Measurements from ENCODE around the gene LYL1.
"Not testable (repeated sequence)": the region's sequence is repeated elsewhere in the genome, so short reads cannot be mapped to it uniquely, and the experiment has no call there.

The LYL1 gene

GRCh38 chr19:13102666-13103580 is at the start of gene LYL1:
TSS of gene LYL1 (minus strand) at chr19:13102858. CDS start at chr19:13101171, 1,687 bp downstream.
- DNase-seq (ENCODE audit: low read depth, low spot score), result no peak
- peaks cover 9% of the 10 kb centered on the region for H3K4me1 ChIP-seq (ENCODE audit: insufficient read depth, insufficient read length)
- TF ChIP-seq ZNF274 (IDR thresholded peaks at IDR 0.05; ENCODE audit: low read depth, low read length), result no peak
- no peak for TF ChIP-seq YY1 (IDR thresholded peaks at IDR 0.05; ENCODE audit: insufficient read depth, insufficient read length)
- no peak for TF ChIP-seq SUZ12 (IDR thresholded peaks at IDR 0.05; ENCODE audit: extremely low read depth, insufficient read depth, insufficient read length)
- H3K4me3 ChIP-seq (ENCODE audit: insufficient read length, low read depth), result no peak within 1 kb of the TSS
- H3K9ac ChIP-seq (ENCODE audit: insufficient read length, low read depth), result no peak within 1 kb of the TSS
- no peaks in the 10 kb centered on the region for H3K9me3 ChIP-seq (ENCODE audit: insufficient read depth, low read length)
- peaks cover 10% of the 10 kb centered on the region for H3K27me3 ChIP-seq (ENCODE audit: insufficient read depth, insufficient read length)
- peaks cover 32% of the 10 kb centered on the region for H3K36me3 ChIP-seq (ENCODE audit: insufficient read depth, insufficient read length, low read length)

- Histone ChIP-seq H3K9ac (ENCODE audit: insufficient read length, low read depth) (peak overlapping the region; percentile 100), H3K27me3 (ENCODE audit: insufficient read depth, insufficient read length) (no peaks in the 10 kb centered on the region), H3K9me3 (ENCODE audit: insufficient read depth, low read length) (no peaks in the 10 kb centered on the region), H3K4me3 (ENCODE audit: insufficient read length, low read depth) (peak overlapping the region; percentile 98), H3K4me1 (ENCODE audit: insufficient read depth, insufficient read length) (peaks cover 3% of the 10 kb centered on the region), H3K36me3 (ENCODE audit: insufficient read depth, insufficient read length, low read length) (peaks cover 16% of the 10 kb centered on the region)
- TF ChIP-seq SUZ12 (IDR thresholded peaks at IDR 0.05; ENCODE audit: extremely low read depth, insufficient read depth, insufficient read length), result no peak
- TF ChIP-seq ZNF274 (IDR thresholded peaks at IDR 0.05; ENCODE audit: low read depth, low read length), result no peak
- no peak for TF ChIP-seq YY1 (IDR thresholded peaks at IDR 0.05; ENCODE audit: insufficient read depth, insufficient read length)
- DNase-seq (ENCODE audit: low read depth, low spot score), result peak; percentile 96
These were observed 49.1 kb upstream of the LYL1 start for GRCh38 chr19:13151605-13152355.

- Histone ChIP-seq H3K9ac (ENCODE audit: insufficient read length, low read depth) (peak overlapping the region; percentile 98), H3K27me3 (ENCODE audit: insufficient read depth, insufficient read length) (no peaks in the 10 kb centered on the region), H3K4me3 (ENCODE audit: insufficient read length, low read depth) (peak overlapping the region; percentile 83), H3K36me3 (ENCODE audit: insufficient read depth, insufficient read length, low read length) (peaks cover 16% of the 10 kb centered on the region), H3K4me1 (ENCODE audit: insufficient read depth, insufficient read length) (peaks cover 3% of the 10 kb centered on the region), H3K9me3 (ENCODE audit: insufficient read depth, low read length) (no peaks in the 10 kb centered on the region)
- no peak for DNase-seq (ENCODE audit: low read depth, low spot score)
- TF ChIP-seq SUZ12 (IDR thresholded peaks at IDR 0.05; ENCODE audit: extremely low read depth, insufficient read depth, insufficient read length) (no peak), ZNF274 (IDR thresholded peaks at IDR 0.05; ENCODE audit: low read depth, low read length) (no peak), YY1 (IDR thresholded peaks at IDR 0.05; ENCODE audit: insufficient read depth, insufficient read length) (peak; percentile 34)
These were observed 48.4 kb upstream of the LYL1 start for GRCh38 chr19:13150931-13151604.

- TF ChIP-seq SUZ12 (IDR thresholded peaks at IDR 0.05; ENCODE audit: extremely low read depth, insufficient read depth, insufficient read length), result no peak
- no peak for TF ChIP-seq ZNF274 (IDR thresholded peaks at IDR 0.05; ENCODE audit: low read depth, low read length)
- TF ChIP-seq YY1 (IDR thresholded peaks at IDR 0.05; ENCODE audit: insufficient read depth, insufficient read length), result peak; percentile 97
- Histone ChIP-seq H3K27me3 (ENCODE audit: insufficient read depth, insufficient read length) (no peaks in the 10 kb centered on the region), H3K36me3 (ENCODE audit: insufficient read depth, insufficient read length, low read length) (peaks cover 17% of the 10 kb centered on the region), H3K4me3 (ENCODE audit: insufficient read length, low read depth) (peak within 1 kb of the TSS; percentile 83), H3K4me1 (ENCODE audit: insufficient read depth, insufficient read length) (peaks cover 3% of the 10 kb centered on the region), H3K9me3 (ENCODE audit: insufficient read depth, low read length) (no peaks in the 10 kb centered on the region), H3K9ac (ENCODE audit: insufficient read length, low read depth) (peak within 1 kb of the TSS; percentile 98)
- peak; percentile 85 for DNase-seq (ENCODE audit: low read depth, low spot score)
These were observed 47.7 kb upstream of the LYL1 start, which contains the start of the genes IER2 and STX10 for GRCh38 chr19:13150187-13150930. TSS of gene IER2 (plus strand) at chr19:13150411. CDS start at chr19:13153187, 2,776 bp downstream. TSS of gene STX10 (minus strand) at chr19:13150375. CDS start at chr19:13150173, 202 bp downstream.

- Histone ChIP-seq H3K4me1 (ENCODE audit: insufficient read depth, insufficient read length) (peaks cover 3% of the 10 kb centered on the region), H3K9ac (ENCODE audit: insufficient read length, low read depth) (peak overlapping the region; percentile 98), H3K4me3 (ENCODE audit: insufficient read length, low read depth) (peak overlapping the region; percentile 83), H3K36me3 (ENCODE audit: insufficient read depth, insufficient read length, low read length) (peaks cover 22% of the 10 kb centered on the region), H3K27me3 (ENCODE audit: insufficient read depth, insufficient read length) (no peaks in the 10 kb centered on the region), H3K9me3 (ENCODE audit: insufficient read depth, low read length) (no peaks in the 10 kb centered on the region)
- TF ChIP-seq SUZ12 (IDR thresholded peaks at IDR 0.05; ENCODE audit: extremely low read depth, insufficient read depth, insufficient read length) (no peak), YY1 (IDR thresholded peaks at IDR 0.05; ENCODE audit: insufficient read depth, insufficient read length) (no peak), ZNF274 (IDR thresholded peaks at IDR 0.05; ENCODE audit: low read depth, low read length) (no peak)
- no peak for DNase-seq (ENCODE audit: low read depth, low spot score)
These were observed 47.0 kb upstream of the LYL1 start for GRCh38 chr19:13149628-13150186.

GRCh38 chr19:13149173-13149627 is 46.5 kb upstream of the LYL1 start:
- H3K4me1 ChIP-seq (ENCODE audit: insufficient read depth, insufficient read length); DNase-seq (ENCODE audit: low read depth, low spot score); H3K27me3 ChIP-seq (ENCODE audit: insufficient read depth, insufficient read length); H3K9me3 ChIP-seq (ENCODE audit: insufficient read depth, low read length): not testable (repeated sequence)
- peaks cover 23% of the 10 kb centered on the region for H3K36me3 ChIP-seq (ENCODE audit: insufficient read depth, insufficient read length, low read length)
- H3K9ac ChIP-seq (ENCODE audit: insufficient read length, low read depth), result peak overlapping the region; percentile 98
- peak overlapping the region; percentile 83 for H3K4me3 ChIP-seq (ENCODE audit: insufficient read length, low read depth)

Data from NT2/D1 (cell line).